GM23248 (cell line): ENCODE measurements around the gene INSRR.

ENCODE experiments used
- EZH2 ChIP-seq: fragments of 200-600 bp; sonication (generic); IDR thresholded peaks from 2 replicates; pipeline ENCODE4 v1.6.1; 2018; ENCODE audit warnings: antibody characterized with exemption, mild to moderate bottlenecking; ENCODE audit not compliant: insufficient read depth, poor library complexity, severe bottlenecking
- EZH2phosphoT487 ChIP-seq: fragments of 200-600 bp; sonication (generic); IDR thresholded peaks from 2 replicates; pipeline ENCODE4 v1.6.1; 2018; ENCODE audit warnings: antibody characterized with exemption, moderate library complexity, mild to moderate bottlenecking, low read depth; ENCODE audit not compliant: insufficient read depth

DNA sequence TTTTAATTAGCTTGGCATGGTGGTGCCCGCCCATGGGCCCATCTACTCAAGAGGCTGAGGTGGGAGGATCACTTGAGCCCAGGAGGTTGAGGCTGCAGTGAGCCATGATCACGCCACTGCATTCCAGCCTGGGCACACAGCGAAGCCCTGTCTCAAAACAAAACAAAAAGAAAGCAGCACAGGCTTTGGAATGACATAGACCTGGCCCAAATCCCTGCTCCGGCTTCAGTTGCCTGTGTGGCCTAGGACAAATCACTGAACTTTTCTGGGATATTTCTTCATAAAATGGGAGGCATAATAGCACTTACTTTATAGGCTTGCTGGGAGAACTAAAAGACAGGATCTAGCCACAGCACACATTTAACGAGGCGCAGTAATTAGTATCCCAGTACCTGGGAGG is 37.0 kb upstream of the INSRR start:
- TF ChIP-seq EZH2phosphoT487 (no peak), EZH2 (no peak)
